HG03060 (cell line): ENCODE results near the gene FADS3.
"Not testable (repeated sequence)": the region's sequence is repeated elsewhere in the genome, so short reads cannot be mapped to it uniquely, and the experiment has no call there.

Experiments used
- ATAC-seq: cut with Tn5 transposase; IDR thresholded peaks from one replicate; pipeline ENCODE4 v1.9.1; 2021; ENCODE audit warnings: low read depth, moderate number of reproducible peaks; ENCODE audit not compliant: unreplicated experiment

FADS3 gene

DNA sequence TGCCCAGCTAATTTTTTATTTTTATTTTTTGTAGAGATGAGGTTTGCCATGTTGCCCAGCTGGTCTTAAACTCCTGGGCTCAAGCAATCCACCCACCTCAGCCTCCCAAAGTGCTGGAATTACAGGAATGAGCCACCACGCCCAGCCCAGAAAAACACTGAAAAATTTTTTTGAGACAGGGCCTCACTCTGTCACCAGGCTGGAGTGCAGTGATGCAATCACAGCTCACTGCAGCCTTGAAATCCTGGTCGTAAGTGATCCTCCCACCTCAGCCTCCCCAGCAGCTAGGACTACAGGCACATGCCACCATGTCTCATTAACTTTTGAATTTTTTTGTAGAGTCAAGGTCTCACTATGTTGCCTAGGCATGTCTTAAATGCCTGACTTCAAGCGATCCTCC lies 9.1 kb downstream of the FADS3 start:
- not testable (repeated sequence) for ATAC-seq

DNA sequence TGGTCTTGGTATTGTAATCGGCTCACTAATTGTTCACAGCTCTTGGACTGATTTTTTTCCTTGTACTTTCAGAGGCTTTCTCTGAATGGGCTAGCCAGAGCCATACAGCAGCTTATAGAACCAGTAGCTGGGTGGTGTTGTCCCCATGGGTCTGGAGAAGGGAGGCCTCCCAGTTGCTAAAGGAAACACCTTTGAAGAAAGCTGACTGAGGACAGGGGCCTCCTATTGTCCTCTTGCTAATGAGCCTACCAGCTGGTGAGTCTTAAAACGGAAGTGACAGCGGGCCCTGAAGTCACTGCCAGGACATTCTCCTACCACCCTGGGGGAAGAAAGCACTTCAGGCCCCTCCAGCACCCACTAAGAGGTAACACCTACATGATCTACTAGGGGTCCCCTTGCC lies 9.9 kb downstream of the FADS3 start:
- ATAC-seq = no peak

DNA sequence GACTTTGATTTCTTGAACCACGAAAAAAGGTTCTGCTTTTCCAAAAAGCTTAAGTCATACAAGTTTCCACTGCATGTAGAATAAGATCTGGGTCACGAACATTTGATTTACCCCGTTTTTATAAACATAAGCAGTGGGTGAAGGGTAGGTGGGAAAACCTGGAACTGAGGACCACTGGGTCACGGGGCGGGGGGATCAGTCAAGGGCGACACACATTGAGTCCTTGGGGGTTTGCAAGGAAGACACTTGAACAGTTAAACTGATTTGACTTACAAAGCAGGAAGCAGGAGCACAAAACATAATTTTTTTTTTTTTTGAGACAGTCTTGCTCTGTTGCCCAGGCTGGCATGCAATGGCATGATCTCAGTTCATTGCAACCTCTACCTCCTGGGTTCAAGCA lies 10.9 kb downstream of the FADS3 start:
- ATAC-seq = no peak

DNA sequence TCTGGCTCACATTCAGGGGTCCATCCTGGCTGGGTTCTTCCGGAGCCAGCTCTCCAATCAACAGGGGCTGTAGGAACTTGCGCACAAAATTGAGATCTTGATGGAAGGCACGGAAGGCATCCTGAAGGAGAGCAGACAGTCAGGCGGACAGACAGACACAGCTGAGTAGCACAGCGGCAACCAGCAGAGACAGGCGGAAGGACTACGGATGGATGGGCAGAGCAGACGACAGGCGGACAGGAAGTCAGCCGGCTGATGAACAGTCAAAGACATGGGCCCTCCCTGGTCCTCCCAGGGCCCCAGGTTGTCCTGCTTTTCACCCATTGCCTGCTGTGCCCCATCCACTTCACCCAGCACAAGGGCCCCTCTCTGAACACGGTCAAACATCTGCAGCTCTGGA lies 11.3 kb downstream of the FADS3 start:
- ATAC-seq = no peak

DNA sequence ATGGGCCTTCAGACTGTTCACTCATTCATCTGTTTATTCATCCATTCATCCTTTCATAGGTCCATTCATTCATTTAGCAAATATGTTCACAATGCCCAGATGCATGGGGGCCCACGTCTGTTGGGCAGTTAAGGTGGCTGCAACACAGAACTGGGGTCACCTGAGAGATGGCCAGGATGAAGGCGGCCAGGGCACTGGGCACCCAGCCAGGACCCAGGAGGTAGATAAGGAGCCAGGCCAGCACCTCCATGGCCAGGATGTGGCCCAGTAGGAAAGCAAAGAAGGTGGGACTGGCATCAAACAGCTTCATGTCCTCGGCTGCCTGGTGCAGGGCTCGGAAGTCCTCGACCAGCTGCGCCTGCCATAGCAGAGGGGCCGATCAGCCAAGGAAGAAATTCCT lies 12.2 kb downstream of the FADS3 start:
- ATAC-seq = no peak

DNA sequence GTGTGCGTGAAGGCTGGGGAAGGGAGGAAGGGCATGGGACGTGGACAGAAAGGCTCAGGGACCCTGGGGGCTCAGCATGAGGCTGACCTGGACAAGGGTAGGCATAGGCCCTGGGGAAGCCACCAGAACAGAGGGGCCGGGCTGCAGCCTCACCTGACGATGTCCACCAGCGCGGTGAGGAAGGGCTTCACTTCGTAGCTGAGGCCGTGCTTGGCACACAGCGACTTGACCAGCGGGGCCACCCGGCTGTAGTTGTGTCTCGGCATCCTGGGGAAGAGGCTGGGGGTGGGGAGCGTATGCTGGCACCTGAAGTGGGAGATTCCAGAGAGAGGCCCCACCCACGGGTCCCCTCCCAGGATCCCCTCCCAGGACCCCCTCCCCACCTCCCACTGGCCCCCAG lies 15.6 kb downstream of the FADS3 start:
- no peak for ATAC-seq

DNA sequence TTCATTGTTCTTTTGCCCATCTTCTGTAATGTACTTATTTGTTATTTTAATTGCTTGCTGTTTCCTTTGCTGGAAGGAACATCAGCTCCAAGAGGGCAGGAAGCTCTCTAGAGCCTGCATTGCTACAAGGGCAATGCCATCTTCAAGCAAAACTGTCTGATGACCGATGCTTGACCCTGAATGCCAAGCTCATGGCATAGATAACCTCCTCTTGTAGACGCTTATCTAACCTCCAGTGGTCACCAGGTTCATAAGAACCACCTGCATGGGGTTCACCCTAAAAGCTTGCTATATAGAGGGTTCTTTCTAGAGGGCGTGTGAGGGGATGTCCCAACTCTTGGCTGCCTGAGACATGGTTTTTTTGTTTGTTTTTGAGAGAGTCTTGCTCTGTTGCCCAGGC lies 16.5 kb downstream of the FADS3 start:
- ATAC-seq = no peak

DNA sequence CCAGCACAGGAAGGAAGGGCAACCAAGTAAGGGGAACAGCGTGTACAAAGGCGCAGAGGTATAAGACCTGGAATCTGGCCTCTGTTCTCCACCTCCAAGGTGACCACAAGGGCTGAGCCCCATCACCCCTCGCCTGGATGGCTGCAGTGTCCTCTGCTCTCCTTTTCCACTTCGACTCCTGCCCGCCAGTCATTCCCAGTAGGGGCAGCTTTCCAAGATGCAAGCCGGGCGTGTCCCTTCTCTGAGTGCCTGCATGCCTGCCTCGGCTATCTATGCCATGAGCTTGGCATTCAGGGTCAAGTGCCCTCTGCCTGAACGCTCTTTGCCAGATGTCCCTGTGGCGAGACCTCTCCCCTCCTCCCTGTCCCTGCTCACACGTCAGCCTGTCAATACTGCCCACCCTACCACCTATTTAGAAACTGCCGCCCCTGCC lies 17.0 kb downstream of the FADS3 start:
- ATAC-seq = no peak

DNA sequence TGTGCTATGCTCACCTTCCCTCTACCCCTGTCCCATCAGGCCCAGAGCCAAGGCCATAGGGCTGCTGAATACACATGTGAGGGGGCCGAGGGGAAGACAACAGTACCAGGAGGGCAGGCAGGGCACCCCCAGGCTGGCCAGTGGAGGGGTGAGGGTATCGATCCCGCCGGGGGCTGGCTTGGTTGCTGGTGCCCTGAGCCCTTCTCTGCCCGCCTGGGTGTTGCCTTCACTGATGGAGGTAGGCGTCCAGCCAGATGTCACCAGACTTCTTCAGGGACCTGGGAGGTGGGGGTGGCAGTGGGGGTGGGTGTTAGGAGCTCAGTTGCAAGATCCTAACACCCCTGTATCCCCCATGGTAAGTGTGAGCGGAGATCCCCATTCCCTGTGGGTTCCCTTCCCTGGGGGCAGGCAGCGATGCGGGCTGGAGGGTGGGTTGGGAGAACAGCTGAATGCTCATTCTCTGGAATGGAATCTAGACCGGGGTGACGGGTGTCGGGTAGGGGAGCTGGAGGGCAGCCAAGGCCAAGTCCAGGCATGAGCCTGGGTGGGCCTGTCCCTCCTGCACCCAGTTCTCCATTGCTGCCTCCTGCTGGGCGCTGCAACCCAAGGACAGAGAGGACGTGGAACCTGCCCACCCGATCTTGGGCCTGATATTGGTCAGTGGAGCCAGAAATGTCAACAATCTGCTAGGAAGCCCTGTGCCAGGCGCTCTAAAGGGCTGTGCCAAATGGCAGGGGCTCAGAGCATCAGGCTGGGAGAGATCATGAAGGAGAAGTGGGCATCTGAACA lies 17.6 kb downstream of the FADS3 start:
- no peak for ATAC-seq

DNA sequence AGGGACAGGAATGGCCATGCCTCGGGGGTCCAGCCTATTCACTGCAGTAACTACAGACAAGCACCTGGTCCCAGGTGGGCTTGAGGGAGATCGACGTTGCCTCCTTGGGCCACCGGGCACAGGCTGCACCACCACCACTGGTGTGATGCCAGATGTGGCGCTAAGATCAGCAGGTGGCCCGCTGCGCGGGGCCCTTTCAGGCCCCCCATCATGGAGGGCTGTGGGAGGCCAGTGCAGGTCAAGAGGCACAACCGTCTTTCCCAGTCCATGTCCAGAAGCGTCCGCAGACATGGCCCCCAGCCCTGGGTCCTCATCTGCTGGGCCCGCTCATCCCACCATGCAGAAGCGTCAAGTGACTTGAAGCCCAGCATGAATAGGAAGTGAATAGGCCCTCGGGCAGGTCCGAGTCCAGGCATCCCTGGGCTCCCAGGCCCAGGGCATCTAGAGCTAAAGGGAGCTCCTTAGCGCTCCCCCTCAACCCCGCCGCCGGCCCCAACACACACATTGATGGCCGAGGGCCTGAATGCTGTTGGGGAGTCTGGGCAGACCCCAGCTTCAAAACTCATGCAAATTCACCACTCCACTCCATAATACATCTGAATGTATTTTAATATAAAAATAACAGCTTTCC lies 18.3 kb downstream of the FADS3 start:
- ATAC-seq = no peak

DNA sequence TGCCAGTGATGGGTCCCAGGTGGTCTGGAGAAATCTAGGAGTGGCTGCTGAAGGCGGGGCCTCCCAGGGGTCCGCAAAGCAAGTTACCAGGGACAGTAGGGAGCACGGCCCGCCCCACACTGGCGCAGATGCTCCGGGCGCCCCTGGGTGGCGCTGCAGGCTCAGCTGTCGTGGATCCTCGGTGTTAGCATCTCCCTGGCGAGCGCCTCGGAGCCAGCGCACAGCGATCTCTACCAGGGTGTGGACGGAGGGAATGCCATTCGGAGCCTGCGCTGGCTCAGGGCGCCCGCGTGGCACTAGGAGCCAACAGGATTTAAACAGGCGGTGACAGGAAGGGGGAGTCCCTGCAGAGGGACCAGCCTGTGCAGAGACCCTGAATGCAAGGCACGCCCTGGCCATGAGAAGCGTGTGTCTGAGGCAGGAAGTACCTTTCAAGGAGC lies 20.2 kb downstream of the FADS3 start:
- no peak for ATAC-seq

DNA sequence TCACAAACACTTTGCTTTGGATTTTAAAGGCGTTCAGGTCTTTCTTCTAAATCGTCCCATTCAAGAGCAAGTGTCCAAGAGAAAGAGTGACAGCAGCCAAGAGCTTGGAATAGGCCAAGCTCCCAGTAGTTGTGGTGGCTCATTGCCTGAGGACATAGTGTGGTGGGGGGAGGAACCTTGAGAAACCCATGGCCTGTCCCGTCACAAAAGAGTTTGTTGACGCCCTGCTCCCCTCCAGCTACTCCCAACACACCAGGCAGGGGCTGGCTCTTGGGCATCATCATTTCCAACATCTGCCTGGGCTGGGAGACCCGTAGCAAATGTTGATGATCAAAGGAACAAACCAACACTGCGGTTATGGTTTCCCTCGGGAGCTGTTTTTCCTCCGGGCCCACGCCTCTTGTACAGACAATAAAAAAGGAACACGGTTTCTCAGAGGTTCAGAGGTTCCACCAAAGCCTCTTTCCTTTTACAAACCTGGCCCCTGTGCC lies 20.8 kb downstream of the FADS3 start:
- ATAC-seq = no peak

DNA sequence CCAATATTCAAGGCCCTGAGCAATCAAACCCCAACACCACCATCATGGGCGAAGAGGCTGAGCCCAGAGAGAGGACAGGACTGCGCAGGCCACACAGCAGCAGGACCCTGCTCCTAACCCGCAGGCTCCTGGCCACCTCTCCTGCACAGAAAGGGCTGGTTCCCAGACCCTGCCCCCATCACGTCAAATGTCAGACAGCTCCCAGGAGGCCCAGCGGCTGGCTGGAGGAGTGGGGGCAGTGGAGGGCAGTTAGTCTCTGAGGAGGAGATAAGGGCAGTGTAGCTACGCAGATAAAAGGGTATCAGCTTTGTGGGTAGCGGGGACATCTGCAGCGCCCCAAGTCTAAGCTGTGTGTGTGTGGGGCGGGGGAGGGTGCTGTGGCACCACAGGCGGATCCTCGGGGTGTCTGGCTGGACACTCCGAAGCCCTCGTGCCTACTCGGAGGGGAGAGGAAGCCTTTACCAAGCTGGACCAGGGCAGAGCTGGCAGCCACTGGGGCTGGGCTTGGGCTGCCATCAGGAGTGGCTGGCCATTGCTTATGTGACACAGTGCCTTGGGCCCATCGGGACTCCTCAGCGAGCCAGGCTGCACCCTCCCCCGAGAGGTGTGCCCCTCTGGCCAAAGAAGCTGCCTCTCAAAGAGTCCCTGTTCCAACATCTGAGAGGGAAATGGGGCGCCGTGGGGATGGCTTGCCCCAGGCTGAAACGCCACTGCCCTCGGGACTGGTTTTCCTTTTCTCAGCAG lies 21.5 kb downstream of the FADS3 start:
- ATAC-seq = no peak

DNA sequence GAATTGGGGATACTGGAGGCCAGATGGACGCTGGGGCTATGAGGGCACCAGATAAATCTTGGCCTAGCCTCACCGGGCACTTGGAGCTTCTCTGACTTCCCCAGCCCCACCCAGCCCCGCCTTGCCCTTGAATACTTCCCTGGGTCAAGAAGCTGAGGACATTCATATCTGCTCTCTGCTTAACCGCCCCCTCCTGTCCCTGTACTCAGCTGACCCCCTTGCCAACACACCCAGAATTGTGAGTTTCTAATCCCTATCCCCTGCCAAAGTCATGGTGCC lies 22.0 kb downstream of the FADS3 start:
- ATAC-seq = no peak

DNA sequence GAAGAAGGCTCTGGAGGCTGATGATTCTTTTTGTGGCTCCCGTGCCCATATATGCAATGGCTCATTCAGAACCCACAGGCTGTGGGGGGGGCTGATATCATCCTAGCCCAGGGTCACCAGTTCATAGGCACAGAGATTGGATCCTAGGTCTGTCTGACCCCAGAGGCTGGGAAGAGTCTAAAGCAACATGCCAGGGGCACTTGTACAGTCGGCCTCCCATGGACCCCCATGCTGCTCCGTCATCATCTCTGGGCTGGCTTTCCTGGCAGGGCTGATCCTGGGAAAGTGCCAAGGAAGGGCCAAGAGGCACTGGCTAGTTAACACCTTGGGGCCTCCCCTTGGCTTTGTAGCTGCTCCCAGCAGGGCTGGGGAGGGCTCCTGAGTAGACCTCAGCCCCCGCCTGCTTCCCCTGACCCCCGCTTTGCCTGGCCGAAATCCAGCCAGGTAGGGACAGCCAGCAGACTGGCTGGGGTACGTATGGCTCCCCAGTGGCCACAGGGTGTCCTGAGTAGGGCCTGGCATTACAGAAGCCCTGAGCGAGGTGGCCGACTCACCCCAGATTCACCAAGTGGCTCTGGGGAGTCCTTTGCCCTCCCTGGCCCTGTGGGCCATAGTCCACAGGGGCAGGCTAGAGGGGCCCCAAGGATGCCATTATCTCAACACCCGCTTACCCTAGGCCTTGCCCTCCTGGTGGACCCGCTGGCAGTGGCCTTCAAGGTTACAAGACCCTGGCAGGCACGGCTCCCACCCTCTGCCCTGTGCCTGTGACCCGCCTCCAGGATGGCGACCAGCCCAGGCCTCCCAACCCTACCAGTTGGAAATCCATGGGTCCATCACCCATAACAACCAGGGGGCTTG lies 22.5 kb downstream of the FADS3 start:
- no peak for ATAC-seq

DNA sequence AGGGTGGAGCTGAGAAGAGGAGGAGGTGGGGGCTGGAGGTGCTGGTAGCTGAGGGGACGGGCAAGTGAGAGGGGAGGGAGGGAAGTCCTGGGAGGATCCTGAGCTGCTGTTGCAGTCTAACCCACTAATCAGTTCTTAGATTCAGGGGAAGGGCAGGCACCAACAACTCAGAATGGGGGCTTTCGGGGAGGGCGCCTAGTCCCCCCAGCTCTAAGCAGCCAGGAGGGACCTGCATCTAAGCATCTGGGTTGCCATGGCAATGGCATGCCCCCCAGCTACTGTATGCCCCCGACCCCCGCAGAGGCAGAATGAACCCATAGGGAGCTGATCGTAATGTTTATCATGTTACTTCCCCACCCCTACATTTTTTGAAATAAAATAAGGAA lies 24.4 kb downstream of the FADS3 start:
- ATAC-seq = no peak

DNA sequence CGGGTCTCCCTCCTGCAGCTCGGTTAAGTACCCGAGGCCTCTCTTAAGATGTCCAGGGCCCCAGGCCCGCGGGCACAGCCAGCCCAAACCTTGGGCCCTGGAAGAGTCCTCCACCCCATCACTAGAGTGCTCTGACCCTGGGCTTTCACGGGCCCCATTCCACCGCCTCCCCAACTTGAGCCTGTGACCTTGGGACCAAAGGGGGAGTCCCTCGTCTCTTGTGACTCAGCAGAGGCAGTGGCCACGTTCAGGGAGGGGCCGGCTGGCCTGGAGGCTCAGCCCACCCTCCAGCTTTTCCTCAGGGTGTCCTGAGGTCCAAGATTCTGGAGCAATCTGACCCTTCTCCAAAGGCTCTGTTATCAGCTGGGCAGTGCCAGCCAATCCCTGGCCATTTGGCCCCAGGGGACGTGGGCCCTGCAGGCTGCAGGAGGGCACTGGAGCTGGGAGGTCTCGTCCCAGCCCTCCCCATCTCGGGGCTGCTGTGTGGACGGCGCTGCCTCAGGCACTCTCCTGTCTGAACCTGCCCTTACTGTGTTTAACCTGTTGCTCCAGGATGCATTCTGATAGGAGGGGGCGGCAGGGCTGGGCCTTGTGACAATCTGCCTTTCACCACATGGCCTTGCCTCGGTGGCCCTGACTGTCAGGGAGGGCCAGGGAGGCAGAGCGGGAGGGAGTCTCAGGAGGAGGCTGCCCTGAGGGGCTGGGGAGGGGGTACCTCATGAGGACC lies 25.0 kb downstream of the FADS3 start:
- ATAC-seq = no peak

DNA sequence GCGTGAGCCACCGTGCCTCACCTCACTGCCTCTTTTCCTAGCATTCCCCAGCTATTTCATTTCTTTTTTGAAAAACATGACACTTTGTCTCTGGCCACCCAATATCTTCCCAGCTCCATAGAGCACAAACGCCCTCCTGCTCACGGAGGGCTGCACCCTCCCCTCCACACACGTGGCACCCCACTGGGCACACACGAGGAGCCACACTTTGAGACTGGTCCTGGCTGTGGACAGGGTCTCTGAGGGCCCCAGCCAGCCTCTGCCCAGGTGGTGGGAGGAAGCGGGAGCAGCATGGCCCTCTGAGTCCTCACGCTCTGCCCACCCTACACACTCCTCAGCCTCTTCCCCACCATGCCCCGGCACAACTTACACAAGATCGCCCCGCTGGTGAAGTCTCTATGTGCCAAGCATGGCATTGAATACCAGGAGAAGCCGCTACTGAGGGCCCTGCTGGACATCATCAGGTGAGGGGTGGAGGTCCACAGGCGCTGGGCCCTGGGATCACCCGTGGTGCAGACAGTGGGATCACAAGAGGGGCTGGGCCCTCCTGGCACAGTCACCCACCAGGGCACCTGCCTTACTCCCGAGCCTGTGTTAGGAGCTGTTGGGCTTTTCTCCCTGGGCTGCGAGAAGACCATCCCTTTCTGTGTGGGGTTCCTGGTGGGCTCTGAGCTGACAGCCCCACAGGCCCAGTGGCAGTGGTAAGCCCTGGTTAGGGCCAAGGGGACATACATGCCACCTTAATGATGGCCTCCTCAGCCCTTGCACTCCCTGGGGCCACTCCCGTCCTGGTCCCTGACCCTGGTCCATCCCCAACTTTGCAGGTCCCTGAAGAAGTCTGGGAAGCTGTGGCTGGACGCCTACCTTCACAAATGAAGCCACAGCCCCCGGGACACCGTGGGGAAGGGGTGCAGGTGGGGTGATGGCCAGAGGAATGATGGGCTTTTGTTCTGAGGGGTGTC lies 26.2 kb downstream of the FADS3 start:
- ATAC-seq = no peak

DNA sequence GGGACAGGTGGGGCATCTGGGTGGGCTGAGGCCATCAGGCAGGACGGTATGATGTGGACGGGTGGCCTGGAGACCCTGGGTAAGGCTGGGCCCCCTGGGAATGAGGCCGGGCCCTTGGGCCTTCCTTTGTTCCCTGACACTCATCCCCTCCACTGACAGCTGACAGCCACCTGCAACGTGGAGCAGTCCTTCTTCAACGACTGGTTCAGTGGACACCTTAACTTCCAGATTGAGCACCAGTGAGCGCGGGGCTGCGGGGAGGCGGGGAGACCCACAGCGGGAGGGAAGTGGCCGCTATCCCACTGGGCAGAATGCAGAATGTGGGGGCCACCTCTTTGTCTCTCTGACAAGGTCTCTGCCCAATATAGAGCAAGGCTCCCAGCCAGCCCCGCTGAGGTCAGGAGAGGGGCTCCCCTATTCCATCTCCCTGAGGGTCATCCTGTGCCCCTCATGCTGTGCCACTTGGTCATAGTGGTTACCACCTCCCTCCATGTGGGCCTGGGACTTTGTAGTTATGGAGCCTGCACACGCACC lies 27.7 kb downstream of the FADS3 start:
- ATAC-seq = no peak
